SK-N-SH (cell line): Measurements from ENCODE around the gene TLCD5. TPM values are rescaled to one million over a fixed set of nuclear protein-coding genes. Genes with fewer than 3 reads are reported as not detected.

Source experiments
- CTCF ChIA-PET: fragments of 300-600, 350-600 bp; formaldehyde crosslinking; extraction: SDS; loops from one replicate; lab custom pipeline; 2021; lab: Yijun Ruan, JAX
- POLR2A ChIA-PET: fragments of 350-600 bp; sonication (Branson Sonifier 250); formaldehyde crosslinking; extraction: SDS; loops from one replicate; lab custom pipeline; 2020; ENCODE audit warnings: antibody characterized with exemption, inconsistent platforms; lab: Yijun Ruan, JAX
- DNase-seq: peaks from one replicate; pipeline ENCODE4 v3.0.0; 2012
- H2AFZ ChIP-seq: fragments of 200-600 bp; sonication (generic); 2 replicates; pipeline ENCODE4 v1.8.1; 2016; ENCODE audit warnings: antibody characterized with exemption, mild to moderate bottlenecking, low read depth
- H3F3A ChIP-seq: fragments of 200-600 bp; sonication (generic); replicated peaks from 2 replicates; pipeline ENCODE3; 2016; ENCODE audit warnings: antibody characterized with exemption, mild to moderate bottlenecking; ENCODE audit not compliant: insufficient read depth
- H3K27ac ChIP-seq, 2 experiments: fragments of 200-500 bp in 1 of 2; fragments of 200-600 bp in 1 of 2; sonication (Bioruptor generic) in 1 of 2; sonication (generic), shearing (Covaris generic) in 1 of 2; 2 replicates each; pipeline versions ENCODE4 v1.5.1 to v1.6.1; 2014 to 2016; ENCODE audit warnings: low read depth in 2 of 2, inconsistent platforms in 1 of 2, low read length in 1 of 2, mild to moderate bottlenecking in 1 of 2, mixed read lengths in 1 of 2
- H3K27me3 ChIP-seq: fragments of 200-600 bp; sonication (generic), shearing (Covaris generic); 2 replicates; pipeline ENCODE4 v1.6.1; 2016; ENCODE audit warnings: mixed run types; ENCODE audit not compliant: insufficient read depth
- H3K36me3 ChIP-seq, 2 experiments: fragments of 200-500 bp in 1 of 2; fragments of 200-600 bp in 1 of 2; sonication (Bioruptor generic) in 1 of 2; sonication (generic) in 1 of 2; replicated peaks in 1 of 2; 2 replicates each; pipeline versions ENCODE3 to v1.5.1; 2014 to 2016; ENCODE audit warnings: low read length in 1 of 2, mild to moderate bottlenecking in 1 of 2; ENCODE audit not compliant: insufficient read depth in 2 of 2, control insufficient read depth in 1 of 2
- H3K4me1 ChIP-seq, 2 experiments: fragments of 200-500 bp in 1 of 2; fragments of 200-600 bp in 1 of 2; sonication (Bioruptor generic) in 1 of 2; sonication (generic), shearing (Covaris generic) in 1 of 2; 2 replicates each; pipeline versions ENCODE4 v1.5.1 to v1.6.1; 2014 to 2016; ENCODE audit warnings: low read depth in 1 of 2, low read length in 1 of 2, mixed run types in 1 of 2; ENCODE audit not compliant: insufficient read depth in 2 of 2, control insufficient read depth in 1 of 2
- H3K4me2 ChIP-seq: fragments of 200-600 bp; sonication (generic), shearing (Covaris generic); 2 replicates; pipeline ENCODE4 v1.6.1; 2017; ENCODE audit warnings: mixed run types
- H3K4me3 ChIP-seq, 2 experiments: fragments of 200-500 bp in 1 of 2; fragments of 200-600 bp in 1 of 2; sonication (Bioruptor generic) in 1 of 2; sonication (generic), shearing (Covaris generic) in 1 of 2; 2 replicates each; pipeline versions ENCODE4 v1.5.1 to v1.8.1; 2014 to 2016; ENCODE audit warnings: low read depth in 2 of 2, inconsistent platforms in 1 of 2, low read length in 1 of 2, mild to moderate bottlenecking in 1 of 2, mixed read lengths in 1 of 2, moderate library complexity in 1 of 2
- H3K79me2 ChIP-seq: fragments of 200-600 bp; sonication (generic); 2 replicates; pipeline ENCODE4 v1.8.1; 2017; ENCODE audit warnings: mild to moderate bottlenecking; ENCODE audit not compliant: insufficient read depth
- H3K9ac ChIP-seq: fragments of 200-600 bp; sonication (generic); 2 replicates; pipeline ENCODE4 v1.6.1; 2017; ENCODE audit warnings: mixed run types
- H3K9me2 ChIP-seq: fragments of 200-600 bp; sonication (generic); 2 replicates; pipeline ENCODE4 v1.6.1; 2017; ENCODE audit warnings: mixed run types
- H3K9me3 ChIP-seq: fragments of 200-600 bp; sonication (generic); 2 replicates; pipeline ENCODE4 v1.6.1; 2017; ENCODE audit warnings: mixed run types, mild to moderate bottlenecking, moderate library complexity
- H4K20me1 ChIP-seq: fragments of 200-600 bp; sonication (generic); 2 replicates; pipeline ENCODE4 v1.6.1; 2017; ENCODE audit warnings: mild to moderate bottlenecking, mixed run types; ENCODE audit not compliant: insufficient read depth
- ELF1 ChIP-seq: IDR thresholded peaks from 2 replicates; pipeline ENCODE4 v1.4.0; 2012
- EZH2phosphoT487 ChIP-seq: fragments of 200-600 bp; sonication (generic); IDR thresholded peaks from 2 replicates; pipeline ENCODE4 v1.6.1; 2017; ENCODE audit warnings: low read depth, mixed run types, mild to moderate bottlenecking, antibody characterized with exemption, moderate library complexity, borderline replicate concordance
- FOSL2 ChIP-seq: IDR thresholded peaks from 2 replicates; pipeline ENCODE4 v1.4.0; 2012; ENCODE audit warnings: low read depth, mild to moderate bottlenecking, moderate library complexity, borderline replicate concordance
- FOXJ3 ChIP-seq: sonication (generic); formaldehyde crosslinking; IDR thresholded peaks from 2 replicates; pipeline ENCODE4 v1.5.1; 2020; ENCODE audit warnings: mild to moderate bottlenecking, missing genetic modification reagents
- GABPA ChIP-seq: IDR thresholded peaks from 2 replicates; pipeline ENCODE4 v1.4.0; 2012; ENCODE audit warnings: low read depth, mild to moderate bottlenecking
- IRF3 ChIP-seq: fragments of 150-350 bp; IDR thresholded peaks from 2 replicates; pipeline ENCODE4 v1.6.1; 2016; ENCODE audit warnings: mild to moderate bottlenecking, low read depth, low read length
- JUND ChIP-seq: IDR thresholded peaks from 2 replicates; pipeline ENCODE4 v1.4.0; 2012
- MEF2A ChIP-seq: IDR thresholded peaks from 2 replicates; pipeline ENCODE4 v1.4.0; 2012; ENCODE audit warnings: low read depth, borderline replicate concordance
- MXI1 ChIP-seq: IDR thresholded peaks from 2 replicates; pipeline ENCODE4 v1.6.1; 2012; ENCODE audit warnings: mild to moderate bottlenecking, low read depth, low read length, improper control_type of control experiment
- NFIC ChIP-seq: IDR thresholded peaks from 2 replicates; pipeline ENCODE4 v1.4.0; 2012; ENCODE audit warnings: borderline replicate concordance
- PBX3 ChIP-seq: IDR thresholded peaks from 2 replicates; pipeline ENCODE4; 2012
- RCOR1 ChIP-seq: fragments of 150-350 bp; IDR thresholded peaks from 2 replicates; pipeline ENCODE4 v1.6.1; 2017; ENCODE audit warnings: antibody characterized with exemption, low read length
- REST ChIP-seq: IDR thresholded peaks from 2 replicates; pipeline ENCODE4 v1.6.1; 2012; ENCODE audit warnings: mild to moderate bottlenecking, low read depth, low read length, moderate library complexity
- RXRA ChIP-seq: IDR thresholded peaks from 2 replicates; pipeline ENCODE4 v1.4.0; 2012; ENCODE audit warnings: low read depth, mild to moderate bottlenecking, borderline replicate concordance
- SMC3 ChIP-seq: IDR thresholded peaks from 2 replicates; pipeline ENCODE4 v1.6.1; 2012; ENCODE audit warnings: low read depth, low read length, improper control_type of control experiment
- USF2 ChIP-seq: fragments of 150-350 bp; IDR thresholded peaks from 2 replicates; pipeline ENCODE4 v1.6.1; 2017; ENCODE audit warnings: antibody characterized with exemption, low read length, low read depth, borderline replicate concordance
- ZBTB33 ChIP-seq: IDR thresholded peaks from 2 replicates; pipeline ENCODE4 v1.4.0; 2012; ENCODE audit warnings: low read depth, borderline replicate concordance
- WGBS: methylation state at CpG from one replicate; pipeline ENCODE4 v1.1.6; 2017; ENCODE audit warnings: low lambda C conversion rate; 5-methylcytosine and 5-hydroxymethylcytosine counted together
- polyA plus RNA-seq, 3 experiments: library from polyadenylated mRNA; depleted of rRNA; stranded (reverse); fragments of >200 nt; gene quantifications; 2 replicates each; pipeline ENCODE4 v1.2.3, GENCODE V29; 2012

The TLCD5 gene
- polyA plus RNA-seq, 1 of the 3 experiments (the other 2 are of a cell fraction), result 12.7 TPM

GRCh38 chr11:120308081-120308480 lies 17.0 kb upstream of the TLCD5 start:
- H3K27ac ChIP-seq, result no peak overlapping the region
- no peak overlapping the region for H3K4me3 ChIP-seq
- H3K9ac ChIP-seq, result no peak overlapping the region
- H3K4me1 ChIP-seq, result 0 out of 4 replicates have a peak, but pooled peaks cover 0 to 6% of the 10 kb centered on the region in 2 experiments
- CTCF ChIA-PET, result interaction anchor here (0.8 to 1.8 kb wide), 5 partner anchors 8 to 79 kb away, joined by 3 to 7 read pairs (median 6); no protein-coding TSS in a partner anchor
- peaks cover 2% of the 10 kb centered on the region for H3F3A ChIP-seq
- POLR2A ChIA-PET, result no interaction called here
- no peaks in the 10 kb centered on the region for H3K9me3 ChIP-seq
- no peaks in the 10 kb centered on the region for H3K36me3 ChIP-seq
- no peaks in the 10 kb centered on the region for H4K20me1 ChIP-seq
- no peaks in the 10 kb centered on the region for H3K9me2 ChIP-seq
- H3K79me2 ChIP-seq, result no peaks in the 10 kb centered on the region
- H3K4me2 ChIP-seq, result no peak overlapping the region
- 89% methylated on average over 7 of the region's 7 CpGs for WGBS
- DNase-seq, result no peak
- H3K27me3 ChIP-seq, result no peaks in the 10 kb centered on the region
- no peak for TF ChIP-seq MEF2A
- no peak for TF ChIP-seq MXI1
- no peak for TF ChIP-seq GABPA
- TF ChIP-seq NFIC, result no peak
- TF ChIP-seq PBX3, result no peak
- no peak for TF ChIP-seq RCOR1
- TF ChIP-seq RXRA, result no peak
- no peak for TF ChIP-seq JUND
- TF ChIP-seq REST, result no peak
- no peak for TF ChIP-seq EZH2phosphoT487
- no peak for TF ChIP-seq IRF3
- no peak for TF ChIP-seq ELF1
- TF ChIP-seq USF2, result no peak
- TF ChIP-seq FOSL2, result no peak
- TF ChIP-seq ZBTB33, result no peak
- TF ChIP-seq SMC3, result no peak
- TF ChIP-seq FOXJ3 (CRISPR knock-in tag), result no peak
- no peak overlapping the region for H2AFZ ChIP-seq
